GM18502 (cell line): ENCODE data around the gene TTC28.

Experiments
- ATAC-seq: cut with Tn5 transposase; IDR thresholded peaks from one replicate; pipeline ENCODE4 v1.9.1; 2021; ENCODE audit warnings: mild to moderate bottlenecking; ENCODE audit not compliant: unreplicated experiment, poor library complexity

Gene TTC28

GRCh38 chr22:28450109-28450508 is 229.5 kb downstream of the TTC28 start:
- no peak for ATAC-seq

GRCh38 chr22:28449041-28449440 is 230.6 kb downstream of the TTC28 start:
- no peak for ATAC-seq

- ATAC-seq, result no peak
Observed at GRCh38 chr22:28448625-28449024, 231.0 kb downstream of the TTC28 start.

- no peak for ATAC-seq
Observed at GRCh38 chr22:28444659-28445058, 235.0 kb downstream of the TTC28 start.

GRCh38 chr22:28443526-28443876 is 236.1 kb downstream of the TTC28 start:
- ATAC-seq, result no peak

- ATAC-seq, result no peak
Observed at GRCh38 chr22:28442711-28443525, 236.7 kb downstream of the TTC28 start.

GRCh38 chr22:28442264-28442710 is 237.4 kb downstream of the TTC28 start:
- ATAC-seq, result no peak

GRCh38 chr22:28441720-28442263 is 237.8 kb downstream of the TTC28 start:
- no peak for ATAC-seq

- no peak for ATAC-seq
Observed at GRCh38 chr22:28440592-28441390, 238.8 kb downstream of the TTC28 start.

GRCh38 chr22:28438183-28438768 is 241.4 kb downstream of the TTC28 start:
- ATAC-seq, result no peak

- no peak for ATAC-seq
Observed at GRCh38 chr22:28435982-28436381, 243.7 kb downstream of the TTC28 start.

GRCh38 chr22:28435140-28435768 is 244.4 kb downstream of the TTC28 start:
- ATAC-seq, result no peak

- ATAC-seq, result no peak
Observed at GRCh38 chr22:28430466-28431025, 249.1 kb downstream of the TTC28 start.

GRCh38 chr22:28429711-28430110 is 249.9 kb downstream of the TTC28 start:
- ATAC-seq, result no peak

GRCh38 chr22:28428271-28428670 is 251.4 kb downstream of the TTC28 start:
- no peak for ATAC-seq

- ATAC-seq, result no peak
Observed at GRCh38 chr22:28426346-28427132, 253.1 kb downstream of the TTC28 start.

- no peak for ATAC-seq
Observed at GRCh38 chr22:28425211-28425610, 254.4 kb downstream of the TTC28 start.

- ATAC-seq, result no peak
Observed at GRCh38 chr22:28424427-28425080, 255.1 kb downstream of the TTC28 start.

GRCh38 chr22:28419919-28420318 is 259.7 kb downstream of the TTC28 start:
- no peak for ATAC-seq
